HG03175 (cell line): ENCODE results near the gene GPX2.

Source experiments
- ATAC-seq: cut with Tn5 transposase; IDR thresholded peaks from one replicate; pipeline ENCODE4 v1.9.1; 2021; ENCODE audit warnings: mild to moderate bottlenecking, moderate library complexity; ENCODE audit not compliant: unreplicated experiment

Gene GPX2

DNA sequence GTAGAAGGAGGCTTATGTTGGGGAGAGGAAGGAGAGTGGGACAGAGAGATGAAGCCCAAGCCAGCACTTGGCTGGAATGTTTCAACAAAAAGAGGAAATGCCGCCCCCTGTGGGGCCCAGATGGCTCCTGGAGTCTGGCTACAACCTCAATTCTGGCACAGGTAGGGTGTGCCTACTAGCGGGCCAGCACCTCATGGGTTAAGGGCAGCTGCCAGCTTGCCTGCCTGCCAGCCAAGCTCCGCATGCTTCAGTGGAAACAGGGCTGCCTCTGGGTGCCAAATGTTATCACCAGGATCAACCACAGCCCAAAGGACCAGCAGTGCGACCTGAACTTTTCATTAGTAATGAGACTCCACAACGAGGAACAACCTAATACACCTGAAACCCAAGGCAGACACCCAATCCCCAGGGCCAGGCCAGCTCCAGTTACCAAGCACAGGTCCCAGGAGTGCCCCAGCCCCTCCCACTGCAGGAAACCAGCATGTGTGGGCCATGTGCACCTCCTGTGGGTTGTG lies 18.3 kb upstream of the GPX2 start:
- no peak for ATAC-seq

DNA sequence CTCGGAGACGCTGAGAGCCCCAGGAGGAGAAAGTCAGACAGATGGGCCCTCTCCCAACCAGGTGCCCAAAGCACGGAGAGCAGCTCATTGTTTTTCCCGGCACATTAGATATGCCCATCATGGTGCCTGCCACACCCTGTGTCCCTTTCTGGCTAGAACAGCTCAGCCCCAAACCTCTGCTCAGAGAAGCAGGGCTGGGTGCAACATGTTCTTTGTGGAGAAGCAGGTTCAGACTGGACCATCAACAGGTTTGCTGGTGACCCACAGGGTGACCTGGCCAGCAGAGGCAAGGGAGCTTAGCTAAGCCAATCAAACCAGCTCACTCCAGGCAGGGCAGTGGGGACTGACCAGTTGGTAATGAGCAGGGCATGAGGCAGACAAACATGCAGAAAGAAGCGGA lies 16.2 kb upstream of the GPX2 start:
- ATAC-seq: no peak

DNA sequence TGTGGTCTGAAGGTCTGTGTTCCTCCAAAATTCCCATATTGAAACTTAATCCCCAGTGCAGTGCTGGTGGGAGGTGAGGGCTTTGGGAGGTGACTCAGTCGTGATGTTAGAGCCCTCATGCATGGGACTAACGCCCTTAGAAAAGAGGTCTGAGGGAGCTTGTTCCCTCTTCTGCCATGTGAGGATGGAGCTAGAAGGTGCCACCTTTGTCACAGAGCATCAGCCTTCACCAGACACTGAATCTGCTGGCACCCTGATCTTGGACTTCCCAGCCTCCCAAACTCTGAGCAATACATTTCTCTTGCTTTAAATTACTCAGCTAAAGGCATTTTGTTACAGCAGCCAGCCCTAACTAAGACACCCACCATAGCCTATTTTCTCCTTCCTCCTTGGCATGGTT lies 15.7 kb upstream of the GPX2 start:
- no peak for ATAC-seq

GRCh38 chr14:64956697-64957406 lies 14.3 kb upstream of the GPX2 start:
- no peak for ATAC-seq

- no peak for ATAC-seq
Measured at GRCh38 chr14:64955297-64955696, 12.8 kb upstream of the GPX2 start.

- ATAC-seq: no peak
Measured at GRCh38 chr14:64954491-64955240, 12.1 kb upstream of the GPX2 start.

- ATAC-seq: no peak
Measured at GRCh38 chr14:64953661-64954060, 11.1 kb upstream of the GPX2 start.

DNA sequence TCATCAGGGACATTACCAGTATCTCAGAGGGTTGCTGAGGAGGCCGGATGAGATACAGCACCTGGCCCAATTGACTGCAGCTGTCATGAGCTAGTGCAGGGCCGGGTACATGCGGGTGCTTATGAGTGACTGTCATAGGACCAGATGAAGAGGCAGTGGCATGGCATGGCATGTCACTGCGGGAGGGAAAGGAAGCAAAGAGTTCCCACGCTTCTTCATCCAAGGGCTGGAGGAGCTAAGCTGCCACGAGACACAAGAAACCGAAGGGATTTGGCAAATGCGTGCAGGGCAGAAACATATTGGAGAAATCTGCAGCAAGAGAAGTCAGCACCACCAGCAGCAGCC lies 10.7 kb upstream of the GPX2 start:
- no peak for ATAC-seq

DNA sequence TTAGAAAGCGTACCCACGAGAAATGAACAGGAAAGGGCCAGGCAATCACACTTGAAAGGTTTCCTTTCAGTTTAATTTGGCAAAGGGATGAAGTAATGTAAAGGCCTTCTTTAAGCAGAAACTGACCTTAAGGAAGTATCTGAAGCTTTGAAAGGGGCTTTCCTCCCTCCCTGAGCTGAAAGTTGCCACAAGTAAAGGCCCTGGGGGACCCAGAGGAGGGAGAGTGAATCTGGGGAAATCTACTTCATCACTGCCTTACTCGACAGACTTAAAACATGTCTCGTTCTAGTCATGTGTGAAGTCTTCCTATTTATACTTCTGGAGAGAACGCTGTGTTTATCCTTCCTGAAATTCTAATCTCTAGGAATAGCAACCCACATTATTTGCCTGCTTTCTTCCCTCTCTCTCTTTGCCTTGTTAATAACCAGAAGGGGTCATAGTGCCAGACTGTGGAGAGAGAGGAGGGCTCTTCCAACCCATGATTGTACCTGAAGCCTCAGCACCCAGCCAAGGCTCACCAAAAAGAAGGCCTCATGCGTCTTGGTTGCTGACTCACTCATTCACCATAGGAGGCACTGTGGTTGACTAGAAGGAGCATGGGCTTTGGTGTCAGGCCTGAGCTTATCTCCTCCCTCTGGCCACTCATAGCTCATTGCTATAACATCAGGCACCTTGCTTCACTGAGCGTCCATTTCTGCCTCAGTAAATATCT lies 10.2 kb upstream of the GPX2 start:
- ATAC-seq: no peak

GRCh38 chr14:64951724-64952123 lies 9.2 kb upstream of the GPX2 start:
- no peak for ATAC-seq

GRCh38 chr14:64951291-64951690 lies 8.7 kb upstream of the GPX2 start:
- no peak for ATAC-seq

DNA sequence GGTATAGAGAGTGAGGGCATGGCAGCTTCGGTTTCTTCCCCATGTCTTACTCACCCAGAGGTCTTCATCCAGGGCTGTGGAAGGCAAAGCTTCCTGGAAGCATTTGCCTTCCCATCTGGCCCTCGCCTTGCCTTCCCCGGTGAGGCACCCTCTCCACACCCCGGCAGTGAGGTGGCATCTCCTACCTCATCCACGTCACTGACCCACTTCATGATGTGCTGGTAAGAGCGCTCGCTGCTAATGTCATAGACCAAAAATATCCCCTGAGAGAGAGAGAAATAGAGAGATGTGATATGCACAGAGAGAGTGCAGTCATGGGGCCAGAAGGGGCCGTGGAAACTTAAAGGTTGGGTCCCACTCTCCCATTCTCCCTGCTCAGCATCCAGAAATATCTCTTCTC lies 8.3 kb upstream of the GPX2 start:
- no peak for ATAC-seq

DNA sequence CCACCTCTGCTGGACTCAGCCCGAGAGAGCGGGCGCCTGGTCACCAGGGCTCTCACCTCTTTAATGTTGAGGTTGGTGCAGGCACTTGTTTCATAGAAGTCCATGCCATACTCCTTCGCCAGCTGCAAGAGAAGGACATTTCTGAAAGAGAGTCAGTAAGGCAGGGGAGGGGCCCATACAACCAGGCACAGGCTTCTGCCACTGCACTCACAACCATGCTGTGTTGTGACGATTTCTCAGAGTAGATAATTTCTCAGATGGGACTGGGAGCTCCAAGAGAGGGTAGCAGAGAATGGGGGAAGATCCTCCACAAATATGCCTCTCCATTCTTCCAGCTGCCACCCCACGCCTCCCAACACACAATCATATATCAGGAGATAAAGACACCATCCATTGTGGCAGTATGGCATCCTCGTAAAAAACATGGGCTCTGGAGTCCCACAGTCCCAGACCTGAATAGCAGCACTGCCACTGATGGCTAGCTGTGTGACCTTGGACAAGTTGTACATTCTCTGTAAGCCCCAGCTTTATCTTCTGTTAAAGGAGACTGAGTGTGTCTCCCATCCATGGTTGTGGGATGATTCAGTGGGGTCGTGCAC lies 6.2 kb upstream of the GPX2 start:
- no peak for ATAC-seq

DNA sequence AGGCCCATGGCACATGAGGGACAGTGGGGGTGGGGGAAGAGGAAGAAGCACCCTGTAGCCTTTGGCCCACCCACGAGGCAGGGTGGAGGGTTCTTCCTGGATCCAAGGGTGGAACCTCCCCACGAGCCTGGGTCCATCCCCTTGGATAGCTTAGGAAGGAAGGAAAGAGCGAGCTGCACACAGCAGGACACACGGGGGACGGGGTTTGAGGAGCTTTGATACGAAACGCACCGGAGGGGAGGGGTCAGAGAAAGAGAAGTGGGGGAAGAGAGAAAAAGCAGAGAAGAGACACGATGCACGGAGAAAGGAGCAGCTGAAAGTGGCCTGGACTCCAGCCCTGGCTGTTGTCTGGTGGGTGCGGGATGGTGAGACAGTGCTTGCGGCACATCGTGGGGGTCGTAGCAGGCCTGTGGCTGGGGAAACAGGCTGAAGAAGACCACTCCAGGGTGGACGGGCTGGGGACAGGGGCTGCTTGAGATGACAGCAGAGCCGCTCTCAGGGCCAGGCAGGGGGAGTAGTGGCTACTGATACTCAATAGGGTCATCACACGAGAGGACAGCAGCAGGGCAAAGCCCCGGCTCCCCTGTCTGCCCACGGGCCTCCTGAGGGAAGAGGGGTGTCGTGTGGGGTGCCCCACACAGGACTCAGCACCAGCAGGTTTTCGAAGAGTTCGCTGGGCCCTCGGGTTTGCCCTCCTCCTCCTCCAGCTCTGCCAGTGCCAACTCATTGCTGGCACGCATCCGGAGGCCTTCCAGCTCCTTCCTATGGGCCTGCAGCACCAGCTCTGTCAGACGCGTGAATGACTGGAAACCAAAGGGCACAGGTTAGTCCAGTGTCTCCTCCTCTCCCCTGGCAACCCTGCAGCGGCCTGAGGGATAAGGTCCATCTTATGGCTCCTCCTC lies 5.4 kb upstream of the GPX2 start:
- no peak for ATAC-seq

DNA sequence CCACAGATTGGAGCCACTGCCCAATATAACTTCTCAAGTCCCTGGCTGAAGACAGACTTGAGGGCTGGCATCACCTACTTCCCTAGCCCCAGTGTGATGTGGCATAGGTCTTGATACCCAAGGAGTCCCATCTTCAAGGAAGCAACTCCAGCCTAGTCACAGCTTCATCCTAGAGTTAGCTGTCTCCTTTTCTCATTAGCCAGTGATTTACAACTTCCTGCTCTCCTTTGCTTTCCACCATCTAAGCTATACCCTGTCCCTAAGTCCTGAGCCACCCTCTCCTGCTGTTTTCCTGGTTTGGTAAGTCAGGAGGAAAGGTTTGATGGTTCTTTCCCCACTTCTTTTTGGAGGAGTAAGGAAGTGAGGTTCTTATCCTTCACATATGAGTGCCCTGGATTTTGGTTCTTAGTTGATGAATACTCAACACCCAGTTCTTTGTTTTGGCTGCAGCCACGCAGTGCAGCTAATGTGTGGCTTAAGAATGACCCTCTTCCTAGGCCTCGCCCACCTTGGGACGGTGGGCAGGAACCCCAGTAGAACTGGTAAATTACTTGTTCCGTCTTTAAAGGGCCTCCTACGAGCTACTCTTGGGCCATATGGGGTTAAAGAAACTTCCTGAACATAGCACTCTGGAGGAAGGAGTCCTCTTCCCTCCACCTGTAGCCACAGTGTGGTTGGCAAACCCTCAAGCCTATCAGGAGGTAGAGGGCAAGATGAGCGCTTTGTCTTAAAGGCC lies 3.9 kb upstream of the GPX2 start:
- no peak for ATAC-seq

DNA sequence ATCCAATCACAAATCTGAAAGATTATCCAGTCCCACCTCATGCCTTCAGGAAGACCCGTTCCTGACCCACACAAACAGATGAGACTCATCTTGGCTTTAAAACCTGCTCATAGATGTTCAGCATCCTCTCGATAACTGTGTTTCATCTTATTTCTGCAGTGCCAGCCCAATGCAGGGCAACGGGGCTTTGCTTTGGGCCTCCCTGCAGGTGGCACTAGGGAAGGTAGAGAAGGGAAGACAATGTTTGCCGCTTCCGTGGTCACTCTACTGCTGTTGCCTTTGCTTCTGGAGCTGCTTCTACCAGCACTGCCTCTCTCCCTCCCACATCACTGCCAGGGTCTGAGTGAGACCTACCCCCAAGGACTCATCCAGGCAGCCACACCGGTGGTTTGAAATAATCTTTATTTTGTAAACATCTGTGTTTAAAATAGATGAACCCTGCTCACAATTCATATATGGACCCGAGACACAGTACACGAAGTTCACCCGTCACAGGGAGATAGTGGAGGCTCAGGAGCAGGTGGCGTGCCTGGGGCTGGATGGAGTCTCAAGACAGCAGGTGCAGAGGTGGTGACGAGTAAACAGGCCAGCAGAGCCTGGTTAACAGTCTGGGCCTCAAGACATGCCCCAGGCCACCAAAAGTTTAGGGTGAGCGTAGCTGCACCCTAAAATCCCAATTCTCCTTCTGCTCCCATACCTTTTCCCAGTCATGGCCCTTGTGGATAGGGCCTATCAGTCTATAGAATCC lies 3.1 kb upstream of the GPX2 start:
- no peak for ATAC-seq

- ATAC-seq: no peak
Measured at GRCh38 chr14:64944861-64945260, 2.3 kb upstream of the GPX2 start.

GRCh38 chr14:64944041-64944440 lies 1.5 kb upstream of the GPX2 start:
- ATAC-seq: no peak

- no peak for ATAC-seq
Measured at GRCh38 chr14:64943556-64943955, 1.0 kb upstream of the GPX2 start.
